NOMO-1 treated with dmso at 0.1 percent for 144 hours (cell line): Measurements from ENCODE around the gene KCTD18.

Experiments
- DNase-seq: peaks from one replicate; lab custom pipeline; 2025; ENCODE audit not compliant: unreplicated experiment; lab: John Stamatoyannopoulos, UW

The KCTD18 gene

GRCh38 chr2:200486529-200486928 lies 23.3 kb downstream of the KCTD18 start:
- no peak for DNase-seq

GRCh38 chr2:200484934-200485333 lies 24.9 kb downstream of the KCTD18 start:
- no peak for DNase-seq

GRCh38 chr2:200483729-200484198 lies 26.1 kb downstream of the KCTD18 start:
- no peak for DNase-seq

GRCh38 chr2:200482194-200482593 lies 27.7 kb downstream of the KCTD18 start:
- DNase-seq: no peak

- no peak for DNase-seq
Observed at GRCh38 chr2:200479692-200480265, 30.1 kb downstream of the KCTD18 start.

GRCh38 chr2:200477667-200478131 lies 32.2 kb downstream of the KCTD18 start:
- DNase-seq: no peak

- DNase-seq: no peak
Observed at GRCh38 chr2:200476836-200477235, 33.0 kb downstream of the KCTD18 start.

GRCh38 chr2:200475795-200476194 lies 34.1 kb downstream of the KCTD18 start:
- DNase-seq: no peak

- no peak for DNase-seq
Observed at GRCh38 chr2:200472853-200473464, 36.9 kb downstream of the KCTD18 start.

GRCh38 chr2:200471928-200472645 lies 37.8 kb downstream of the KCTD18 start:
- DNase-seq: no peak

GRCh38 chr2:200471324-200471848 lies 38.5 kb downstream of the KCTD18 start:
- DNase-seq: no peak

GRCh38 chr2:200470230-200470629 lies 39.6 kb downstream of the KCTD18 start:
- DNase-seq: no peak

- DNase-seq: no peak
Observed at GRCh38 chr2:200469708-200470211, 40.1 kb downstream of the KCTD18 start.

- DNase-seq: no peak
Observed at GRCh38 chr2:200467806-200468681, 41.8 kb downstream of the KCTD18 start.

GRCh38 chr2:200466425-200467418 lies 43.1 kb downstream of the KCTD18 start:
- no peak for DNase-seq

- DNase-seq: no peak
Observed at GRCh38 chr2:200463452-200463851, 46.4 kb downstream of the KCTD18 start.

GRCh38 chr2:200461846-200462710 lies 47.8 kb downstream of the KCTD18 start:
- no peak for DNase-seq

GRCh38 chr2:200459101-200459500 lies 50.8 kb downstream of the KCTD18 start:
- DNase-seq: no peak

- no peak for DNase-seq
Observed at GRCh38 chr2:200456567-200456966, 53.3 kb downstream of the KCTD18 start.
